ENCODE measurements around the gene SPTB.

The SPTB gene

GRCh38 chr14:64705381-64706118, 174.2 kb downstream of the SPTB start:
- in situ Hi-C loops (cut with HindIII; ENCODE audit: low pct_ligation_motif_present, low sequenced_read_pairs), result no loop called here
- Histone ChIP-seq H3K4me3 (ENCODE audit: low read depth, low read length) (peak overlapping the region; percentile 74), H3K27ac (no peak overlapping the region), H3K36me3 (replicated peaks) (no peaks in the 10 kb centered on the region), H3K27me3 (replicated peaks) (no peaks in the 10 kb centered on the region)
- no peak for TF ChIP-seq CTCF (IDR thresholded peaks at IDR 0.05; ENCODE audit: low read depth, low read length, missing control alignments)
- no peak for DNase-seq

- no peak for DNase-seq
- H3K4me3 ChIP-seq (ENCODE audit: low read depth, low read length), result peak overlapping the region; percentile 74
- H3K36me3 ChIP-seq (replicated peaks), result no peaks in the 10 kb centered on the region
- no peak for TF ChIP-seq CTCF (IDR thresholded peaks at IDR 0.05; ENCODE audit: low read depth, low read length, missing control alignments)
- in situ Hi-C loops (cut with HindIII; ENCODE audit: low pct_ligation_motif_present, low sequenced_read_pairs), result no loop called here
- peak overlapping the region; percentile 15 for H3K27ac ChIP-seq
- no peaks in the 10 kb centered on the region for H3K27me3 ChIP-seq (replicated peaks)
These were observed 174.8 kb downstream of the SPTB start for GRCh38 chr14:64704743-64705380.

GRCh38 chr14:64704143-64704742, 175.5 kb downstream of the SPTB start, which contains the start of gene PLEKHG3:
Gene PLEKHG3, plus strand, starts transcription at chr14:64704424. Its CDS starts 23,208 bp downstream, at chr14:64727632.
- peak; percentile 61 for DNase-seq

GRCh38 chr14:64703395-64704142, 176.1 kb downstream of the SPTB start:
- H3K36me3 ChIP-seq (replicated peaks), result no peaks in the 10 kb centered on the region
- DNase-seq, result no peak
- H3K4me3 ChIP-seq (ENCODE audit: low read depth, low read length), result peak overlapping the region; percentile 74
- TF ChIP-seq CTCF (IDR thresholded peaks at IDR 0.05; ENCODE audit: low read depth, low read length, missing control alignments), result no peak
- in situ Hi-C loops (cut with HindIII; ENCODE audit: low pct_ligation_motif_present, low sequenced_read_pairs), result no loop called here
- no peak overlapping the region for H3K27ac ChIP-seq
- no peaks in the 10 kb centered on the region for H3K27me3 ChIP-seq (replicated peaks)

More at GRCh38 chr14:64704143-64704742, 175.5 kb downstream of the SPTB start, which contains the start of gene PLEKHG3:
- no peak for TF ChIP-seq CTCF (IDR thresholded peaks at IDR 0.05; ENCODE audit: low read depth, low read length, missing control alignments)
- Histone ChIP-seq H3K27me3 (replicated peaks) (no peaks in the 10 kb centered on the region), H3K27ac (peak within 1 kb of the TSS; percentile 15), H3K36me3 (replicated peaks) (no peaks in the 10 kb centered on the region), H3K4me3 (ENCODE audit: low read depth, low read length) (peak within 1 kb of the TSS; percentile 74)
- in situ Hi-C loops (cut with HindIII; ENCODE audit: low pct_ligation_motif_present, low sequenced_read_pairs), result no loop called here

GRCh38 chr14:64702493-64703394, 177.0 kb downstream of the SPTB start:
- in situ Hi-C loops (cut with HindIII; ENCODE audit: low pct_ligation_motif_present, low sequenced_read_pairs), result no loop called here
- no peak overlapping the region for H3K4me3 ChIP-seq (ENCODE audit: low read depth, low read length)
- no peak overlapping the region for H3K27ac ChIP-seq
- H3K36me3 ChIP-seq (replicated peaks), result no peaks in the 10 kb centered on the region
- no peak for TF ChIP-seq CTCF (IDR thresholded peaks at IDR 0.05; ENCODE audit: low read depth, low read length, missing control alignments)
- no peaks in the 10 kb centered on the region for H3K27me3 ChIP-seq (replicated peaks)
- no peak for DNase-seq
